GM12892 (cell line): Measurements from ENCODE around the gene COL5A1.

Experiments used
- POLR2A ChIP-seq: IDR thresholded peaks from 2 replicates; pipeline ENCODE4 v1.6.1; 2011; ENCODE audit warnings: low read depth, low read length, control low read depth
- POLR2AphosphoS5 ChIP-seq: IDR thresholded peaks from 2 replicates; pipeline ENCODE4 v1.6.1; 2011; ENCODE audit warnings: low read depth, low read length, control low read depth
- TAF1 ChIP-seq: IDR thresholded peaks from 2 replicates; pipeline ENCODE4 v1.6.1; 2011; ENCODE audit warnings: low read depth, mild to moderate bottlenecking, control low read depth, low read length, borderline replicate concordance

DNA sequence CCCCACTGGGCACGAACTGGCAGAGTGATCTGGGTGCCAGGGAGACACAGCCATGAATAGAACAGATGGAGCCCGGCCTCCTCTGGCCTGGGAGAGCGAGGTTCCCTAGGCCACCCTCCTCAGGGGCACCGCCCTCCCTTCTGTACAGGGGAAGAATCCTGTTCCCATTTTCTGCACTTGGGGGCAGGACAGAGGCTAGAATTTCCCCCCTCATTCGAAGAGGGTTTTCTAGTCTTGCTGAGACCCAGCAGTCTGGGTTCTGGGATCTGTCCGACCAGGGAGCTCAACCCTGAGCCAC is 52.7 kb downstream of the COL5A1 start:
- no peak for TF ChIP-seq TAF1
- TF ChIP-seq POLR2A: no peak
- no peak for TF ChIP-seq POLR2AphosphoS5
